ENCODE data around the gene ESRRB.

GRCh38 chr14:76498463-76498935, 122.6 kb downstream of the ESRRB start:
- TF ChIP-seq SCRT2 (tag by site-specific recombination; IDR thresholded peaks at IDR 0.05), result no peak
- no peak for TF ChIP-seq KLF10 (tag by site-specific recombination; IDR thresholded peaks at IDR 0.05)
- no peak for TF ChIP-seq ZNF639 (tag by site-specific recombination; IDR thresholded peaks at IDR 0.05)
- TF ChIP-seq, protein P1, sequence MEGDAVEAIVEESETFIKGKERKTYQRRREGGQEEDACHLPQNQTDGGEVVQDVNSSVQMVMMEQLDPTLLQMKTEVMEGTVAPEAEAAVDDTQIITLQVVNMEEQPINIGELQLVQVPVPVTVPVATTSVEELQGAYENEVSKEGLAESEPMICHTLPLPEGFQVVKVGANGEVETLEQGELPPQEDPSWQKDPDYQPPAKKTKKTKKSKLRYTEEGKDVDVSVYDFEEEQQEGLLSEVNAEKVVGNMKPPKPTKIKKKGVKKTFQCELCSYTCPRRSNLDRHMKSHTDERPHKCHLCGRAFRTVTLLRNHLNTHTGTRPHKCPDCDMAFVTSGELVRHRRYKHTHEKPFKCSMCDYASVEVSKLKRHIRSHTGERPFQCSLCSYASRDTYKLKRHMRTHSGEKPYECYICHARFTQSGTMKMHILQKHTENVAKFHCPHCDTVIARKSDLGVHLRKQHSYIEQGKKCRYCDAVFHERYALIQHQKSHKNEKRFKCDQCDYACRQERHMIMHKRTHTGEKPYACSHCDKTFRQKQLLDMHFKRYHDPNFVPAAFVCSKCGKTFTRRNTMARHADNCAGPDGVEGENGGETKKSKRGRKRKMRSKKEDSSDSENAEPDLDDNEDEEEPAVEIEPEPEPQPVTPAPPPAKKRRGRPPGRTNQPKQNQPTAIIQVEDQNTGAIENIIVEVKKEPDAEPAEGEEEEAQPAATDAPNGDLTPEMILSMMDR (tag by site-specific recombination; IDR thresholded peaks at IDR 0.05), result no peak
- TF ChIP-seq ZNF274 (IDR thresholded peaks at IDR 0.05; ENCODE audit: low read length), result no peak
- no peak for TF ChIP-seq ZNF274 (tag by site-specific recombination; IDR thresholded peaks at IDR 0.05; ENCODE audit: borderline replicate concordance)
